C4-2B (cell line): ENCODE data around the gene CDX1.

Experiments used
- H3K27ac ChIP-seq: fragments of 450-650 bp; 2 replicates; pipeline ENCODE4 v1.5.1; 2017
- CTCF ChIP-seq: fragments of 450-650 bp; conservative IDR thresholded peaks from 2 replicates; pipeline ENCODE4 v1.5.1; 2017; ENCODE audit warnings: mild to moderate bottlenecking
- ZFX ChIP-seq: fragments of 450-650 bp; IDR thresholded peaks from 2 replicates; pipeline ENCODE4 v1.6.1; 2017

The CDX1 gene

DNA sequence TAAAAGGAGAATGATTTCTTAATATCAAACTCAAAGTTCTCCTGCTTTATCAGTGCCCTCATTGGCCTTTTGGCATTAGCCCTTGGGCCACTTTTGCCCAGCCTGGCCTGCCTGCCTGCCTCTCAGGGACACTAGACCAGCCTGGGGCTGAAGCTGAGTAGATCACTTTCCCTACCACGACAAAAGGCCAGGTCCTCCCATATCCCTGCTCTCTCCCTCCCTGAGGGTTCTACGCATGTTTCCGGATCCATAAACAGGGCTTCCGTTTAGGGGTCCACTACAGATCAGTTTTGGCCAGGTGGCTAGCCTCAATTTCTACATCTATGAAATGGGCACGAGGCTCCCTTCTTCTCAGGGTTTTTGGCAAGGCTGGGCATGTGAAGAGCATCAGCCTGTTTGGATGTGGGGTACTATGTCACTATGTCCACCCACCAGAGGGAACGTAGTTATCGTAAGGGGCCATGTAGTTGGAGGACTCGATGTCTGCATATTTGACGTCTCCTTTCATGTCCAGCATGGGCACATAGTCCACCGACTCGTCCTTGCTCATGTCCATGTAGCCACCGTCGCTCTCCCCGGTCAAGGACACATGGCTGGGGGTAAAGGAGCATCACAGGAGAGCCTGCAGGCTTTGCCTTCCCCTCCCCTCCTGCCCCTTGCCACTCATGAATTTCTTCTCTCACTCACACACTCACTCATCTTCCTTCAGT lies 45.0 kb upstream of the CDX1 start:
- H3K27ac ChIP-seq, result no peak overlapping the region
- TF ChIP-seq ZFX, result no peak

- TF ChIP-seq CTCF, result no peak
- no peak overlapping the region for H3K27ac ChIP-seq
Observed at GRCh38 chr5:150122158-150122510, 44.4 kb upstream of the CDX1 start.

- no peak for TF ChIP-seq CTCF
- no peak for TF ChIP-seq ZFX
- H3K27ac ChIP-seq, result no peak overlapping the region
Observed at GRCh38 chr5:150122536-150123481, 43.8 kb upstream of the CDX1 start.

- TF ChIP-seq CTCF (no peak), ZFX (no peak)
- H3K27ac ChIP-seq, result no peak overlapping the region
Observed at GRCh38 chr5:150123542-150123941, 43.0 kb upstream of the CDX1 start.

GRCh38 chr5:150124111-150124557 lies 42.4 kb upstream of the CDX1 start:
- H3K27ac ChIP-seq, result no peak overlapping the region
- no peak for TF ChIP-seq ZFX
- TF ChIP-seq CTCF, result no peak

DNA sequence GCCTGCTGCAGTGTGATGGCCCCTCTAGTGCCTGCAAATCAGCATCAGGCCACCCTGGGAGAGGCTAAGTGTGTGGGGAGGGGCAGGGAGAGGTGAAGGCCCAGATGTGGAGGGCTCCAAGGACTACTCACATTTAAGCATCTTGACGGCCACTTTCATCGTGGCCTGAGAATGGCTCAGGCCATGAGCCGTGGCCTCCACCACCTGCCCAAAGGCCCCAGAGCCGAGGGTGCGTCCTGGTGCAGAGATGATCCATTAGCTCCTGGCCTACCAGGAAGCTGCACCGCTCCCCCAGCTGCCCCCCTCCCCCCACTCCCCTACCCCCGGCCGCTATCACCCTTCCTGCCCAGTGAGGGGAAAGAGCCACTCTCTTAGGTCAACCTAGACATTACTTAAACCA lies 42.0 kb upstream of the CDX1 start:
- TF ChIP-seq ZFX, result no peak
- no peak for TF ChIP-seq CTCF
- H3K27ac ChIP-seq, result no peak overlapping the region

DNA sequence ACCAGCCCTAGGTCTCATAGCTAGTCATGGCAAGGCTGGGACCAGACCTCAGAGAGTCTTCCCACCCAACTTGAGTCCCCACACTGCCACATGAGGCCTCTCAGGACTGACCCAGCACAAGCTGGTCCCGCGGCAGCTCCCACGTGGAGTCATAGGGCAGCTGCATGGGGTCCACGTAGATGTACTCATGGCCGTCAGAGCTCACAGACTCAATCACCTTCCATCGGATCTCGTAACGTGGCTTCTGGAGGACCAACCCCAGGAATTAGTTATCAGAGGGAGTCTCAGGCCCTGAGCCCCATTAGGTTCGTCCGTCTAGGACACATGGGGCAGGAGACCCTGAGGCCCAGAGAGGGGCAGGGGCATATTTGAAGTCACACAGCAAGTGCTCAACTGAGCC lies 41.2 kb upstream of the CDX1 start:
- H3K27ac ChIP-seq, result no peak overlapping the region
- TF ChIP-seq ZFX (no peak), CTCF (no peak)
